Testis (tissue), 3 donors: ENCODE results near the gene MAP3K1. TPM values are rescaled to one million over a fixed set of nuclear protein-coding genes. Genes with fewer than 3 reads are reported as not detected.
"Not testable (repeated sequence)": the region's sequence is repeated elsewhere in the genome, so short reads cannot be mapped to it uniquely, and the experiment has no call there.

Experiments
- DNase-seq: peaks from one replicate; pipeline ENCODE4 v3.0.0-alpha.2; 2019
- H3K27ac ChIP-seq, 2 donors: fragments of 200-600 bp; sonication (generic); one replicate each; pipeline ENCODE4 v1.5.1; 2019
- H3K27me3 ChIP-seq: fragments of 200-600 bp; sonication (generic); one replicate; pipeline ENCODE4 v1.5.1; 2019
- H3K36me3 ChIP-seq: fragments of 200-600 bp; sonication (generic); one replicate; pipeline ENCODE4 v1.5.1; 2017; ENCODE audit warnings: low read depth; ENCODE audit errors: missing control alignments
- H3K4me1 ChIP-seq: fragments of 200-600 bp; sonication (generic); one replicate; pipeline ENCODE4 v1.5.1; 2019
- H3K4me3 ChIP-seq, 2 donors: fragments of 200-600 bp; sonication (generic); one replicate each; pipeline ENCODE4 v1.5.1; 2017 to 2019
- H3K9me3 ChIP-seq: fragments of 200-600 bp; sonication (generic); one replicate; pipeline ENCODE4 v1.5.1; 2017
- CTCF ChIP-seq, 3 experiments: fragments of 450-650 bp in 2 of 3; fragments of 200-600 bp in 1 of 3; sonication (generic) in 1 of 3; IDR thresholded peaks; one replicate each; pipeline ENCODE4 v1.5.1; 2016 to 2019; ENCODE audit warnings: antibody characterized with exemption in 3 of 3, mild to moderate bottlenecking in 2 of 3, moderate library complexity in 1 of 3
- POLR2A ChIP-seq: fragments of 450-650 bp; IDR thresholded peaks from one replicate; pipeline ENCODE4 v1.6.1; 2017; ENCODE audit warnings: antibody characterized with exemption, mild to moderate bottlenecking, moderate library complexity
- WGBS, 2 donors: methylation state at CpG; one replicate each; pipeline ENCODE4 v1.1.5; 2018; 5-methylcytosine and 5-hydroxymethylcytosine counted together
- intact Hi-C: fragments of 100-400 bp; cut with DNase I; formaldehyde crosslinking; loops from one replicate; pipeline ENCODE4 v1.15.1; 2023; ENCODE audit warnings: low total_unique reads
- polyA plus RNA-seq: library from polyadenylated mRNA; stranded (reverse); fragments of 350-450 nt; fragmentation: Illumina TruSeq; extraction: RNeasy Lipid Tissue Mini Kit (QIAGEN cat#74804); gene quantifications from one replicate; pipeline ENCODE4 v1.2.3, GENCODE V29; 2014; ENCODE audit warnings: low read depth, low replicate concordance; ENCODE audit not compliant: insufficient read depth
- total RNA-seq, 2 donors: library from RNA; depleted of rRNA; stranded (reverse); fragments of >200 nt; gene quantifications; one replicate each; pipeline ENCODE4 v1.2.3, GENCODE V29; 2016

Gene MAP3K1
- total and polyA plus RNA-seq, 3 donors from 2014 or later, result 20.4 to 52.0 (median 42.5) TPM

DNA sequence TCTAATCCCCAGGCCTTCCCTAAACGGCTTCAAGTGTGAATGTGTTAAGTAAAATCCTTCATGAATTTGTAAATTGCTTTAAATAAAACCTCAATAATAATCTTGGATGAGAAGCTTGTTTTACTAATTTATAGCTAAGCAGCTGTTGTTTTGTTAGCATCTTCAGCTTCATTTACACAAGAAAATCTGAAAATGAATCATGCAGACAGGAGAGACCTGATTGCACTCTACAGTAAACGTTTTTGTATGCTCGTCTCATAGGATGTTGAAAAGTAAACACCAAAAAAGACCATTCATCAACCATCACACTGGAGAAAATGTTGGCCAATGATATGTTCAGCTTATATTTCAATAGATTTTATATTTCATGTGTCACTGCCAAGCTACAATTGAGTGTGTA is 40.4 kb upstream of the MAP3K1 start:
- TF ChIP-seq POLR2A (no peak), CTCF (IDR thresholded peaks at IDR 0.05) (no peak)
- no peaks in the 10 kb centered on the region for H3K27me3 ChIP-seq
- H3K36me3 ChIP-seq, result no peaks in the 10 kb centered on the region
- H3K9me3 ChIP-seq, result no peaks in the 10 kb centered on the region
- no peak overlapping the region for H3K27ac ChIP-seq
- whole genome bisulfite sequencing, 2 donors, result 72 to 73% methylated on average over 3 of the region's 3 CpGs
- no peak overlapping the region for H3K4me3 ChIP-seq
- no peaks in the 10 kb centered on the region for H3K4me1 ChIP-seq
- intact Hi-C loops, result no loop called here
- DNase-seq, result no peak

DNA sequence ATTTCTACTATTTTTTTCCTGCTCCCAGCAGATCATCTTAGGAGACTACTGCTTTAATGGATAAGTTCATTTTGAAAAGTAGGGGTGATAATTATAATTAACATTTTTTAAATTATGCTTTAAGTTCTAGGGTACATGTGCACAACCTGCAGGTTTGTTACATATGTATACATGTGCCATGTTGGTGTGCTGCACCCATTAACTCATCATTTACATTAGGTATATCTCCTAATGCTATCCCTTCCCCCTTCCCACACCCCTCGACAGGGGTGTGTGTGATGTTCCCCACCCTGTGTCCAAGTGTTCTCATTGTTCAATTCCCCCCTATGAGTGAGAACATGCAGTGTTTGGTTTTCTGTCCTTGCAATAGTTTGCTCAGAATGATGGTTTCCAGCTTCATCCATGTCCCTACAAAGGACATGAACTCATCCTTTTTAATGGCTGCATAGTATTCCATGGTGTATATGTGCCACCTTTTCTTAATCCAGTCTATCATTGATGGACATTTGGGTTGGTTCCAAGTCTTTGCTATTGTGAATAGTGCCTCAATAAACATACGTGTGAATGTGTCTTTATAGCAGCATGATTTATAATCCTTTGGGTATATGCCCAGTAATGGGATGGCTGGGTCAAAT is 39.0 kb upstream of the MAP3K1 start:
- H3K4me1 ChIP-seq, H3K36me3 ChIP-seq, H3K27ac ChIP-seq, H3K27me3 ChIP-seq, H3K4me3 ChIP-seq, H3K9me3 ChIP-seq, intact Hi-C loops, DNase-seq: not testable (repeated sequence)
- WGBS, 2 donors, result 75 to 85% methylated on average over 2 of the region's 2 CpGs

- Histone ChIP-seq H3K4me1 (no peaks in the 10 kb centered on the region), H3K9me3 (no peaks in the 10 kb centered on the region), H3K27ac (no peak overlapping the region), H3K4me3 (no peak overlapping the region), H3K36me3 (no peaks in the 10 kb centered on the region), H3K27me3 (no peaks in the 10 kb centered on the region)
- 73 to 75% methylated on average over 2 of the region's 2 CpGs for WGBS, 2 donors
- TF ChIP-seq CTCF (IDR thresholded peaks at IDR 0.05) (no peak), POLR2A (no peak)
- intact Hi-C loops, result no loop called here
- no peak for DNase-seq
These were observed 32.1 kb upstream of the MAP3K1 start for GRCh38 chr5:56783261-56783660.

DNA sequence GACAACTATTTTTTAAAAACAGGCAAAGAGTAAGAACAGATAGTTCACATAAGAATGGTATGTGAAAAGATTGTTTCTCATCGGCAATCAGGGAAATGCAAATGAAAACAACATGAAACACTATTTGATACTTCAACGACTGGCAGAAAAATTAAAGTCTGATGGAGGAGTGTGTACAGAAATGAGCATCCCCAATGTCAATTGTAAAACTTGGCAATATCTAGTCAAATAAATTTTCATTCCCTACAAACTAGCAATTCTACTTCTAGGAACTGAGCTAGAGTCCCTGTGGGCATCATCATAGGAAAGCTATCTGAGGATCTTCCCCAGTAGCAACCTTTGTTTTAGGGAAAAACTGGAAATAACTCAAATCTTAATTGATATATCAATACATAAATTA is 29.0 kb upstream of the MAP3K1 start:
- Histone ChIP-seq H3K27me3 (no peaks in the 10 kb centered on the region), H3K4me3 (no peak overlapping the region), H3K4me1 (no peaks in the 10 kb centered on the region), H3K27ac (no peak overlapping the region), H3K9me3 (no peaks in the 10 kb centered on the region), H3K36me3 (no peaks in the 10 kb centered on the region)
- WGBS, 2 donors, result 79 to 85% methylated on average over 2 of the region's 2 CpGs
- TF ChIP-seq CTCF (IDR thresholded peaks at IDR 0.05) (no peak), POLR2A (no peak)
- no peak for DNase-seq
- intact Hi-C loops, result no loop called here

GRCh38 chr5:56791396-56791795 is 24.0 kb upstream of the MAP3K1 start:
- intact Hi-C loops, result no loop called here
- no peaks in the 10 kb centered on the region for H3K36me3 ChIP-seq
- H3K4me3 ChIP-seq, result no peak overlapping the region
- WGBS, 2 donors, result 93% methylated on average over 3 of the region's 3 CpGs
- no peak overlapping the region for H3K27ac ChIP-seq
- no peak for DNase-seq
- no peaks in the 10 kb centered on the region for H3K9me3 ChIP-seq
- no peaks in the 10 kb centered on the region for H3K27me3 ChIP-seq
- TF ChIP-seq CTCF (IDR thresholded peaks at IDR 0.05) (no peak), POLR2A (no peak)
- H3K4me1 ChIP-seq, result no peaks in the 10 kb centered on the region
